PC-9 (cell line): ENCODE measurements around the gene NMNAT2.

Experiments used
- EZH2 ChIP-seq: fragments of 200-600 bp; sonication (generic); IDR thresholded peaks from 2 replicates; pipeline ENCODE4 v1.8.0; 2017; ENCODE audit warnings: antibody characterized with exemption, low read depth
- TF ChIP-seq, protein P1 (sequence below): fragments of 200-600 bp; sonication (generic); conservative IDR thresholded peaks from 2 replicates; pipeline ENCODE4 v1.6.1; 2017; ENCODE audit warnings: mixed run types, antibody characterized with exemption, mild to moderate bottlenecking, moderate library complexity

- TF ChIP-seq, protein P1, sequence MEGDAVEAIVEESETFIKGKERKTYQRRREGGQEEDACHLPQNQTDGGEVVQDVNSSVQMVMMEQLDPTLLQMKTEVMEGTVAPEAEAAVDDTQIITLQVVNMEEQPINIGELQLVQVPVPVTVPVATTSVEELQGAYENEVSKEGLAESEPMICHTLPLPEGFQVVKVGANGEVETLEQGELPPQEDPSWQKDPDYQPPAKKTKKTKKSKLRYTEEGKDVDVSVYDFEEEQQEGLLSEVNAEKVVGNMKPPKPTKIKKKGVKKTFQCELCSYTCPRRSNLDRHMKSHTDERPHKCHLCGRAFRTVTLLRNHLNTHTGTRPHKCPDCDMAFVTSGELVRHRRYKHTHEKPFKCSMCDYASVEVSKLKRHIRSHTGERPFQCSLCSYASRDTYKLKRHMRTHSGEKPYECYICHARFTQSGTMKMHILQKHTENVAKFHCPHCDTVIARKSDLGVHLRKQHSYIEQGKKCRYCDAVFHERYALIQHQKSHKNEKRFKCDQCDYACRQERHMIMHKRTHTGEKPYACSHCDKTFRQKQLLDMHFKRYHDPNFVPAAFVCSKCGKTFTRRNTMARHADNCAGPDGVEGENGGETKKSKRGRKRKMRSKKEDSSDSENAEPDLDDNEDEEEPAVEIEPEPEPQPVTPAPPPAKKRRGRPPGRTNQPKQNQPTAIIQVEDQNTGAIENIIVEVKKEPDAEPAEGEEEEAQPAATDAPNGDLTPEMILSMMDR, result no peak
- TF ChIP-seq EZH2, result no peak
These were observed 129.6 kb downstream of the NMNAT2 start for GRCh38 chr1:183288583-183288982.
